Measurements from ENCODE around the gene MAGI3. TPM values are rescaled to one million over a fixed set of nuclear protein-coding genes. Genes with fewer than 3 reads are reported as not detected.

MAGI3 gene
- polyA plus RNA-seq, 2 of the 4 experiments (the other 2 are of a cell fraction) = 3.8 to 7.9 TPM

DNA sequence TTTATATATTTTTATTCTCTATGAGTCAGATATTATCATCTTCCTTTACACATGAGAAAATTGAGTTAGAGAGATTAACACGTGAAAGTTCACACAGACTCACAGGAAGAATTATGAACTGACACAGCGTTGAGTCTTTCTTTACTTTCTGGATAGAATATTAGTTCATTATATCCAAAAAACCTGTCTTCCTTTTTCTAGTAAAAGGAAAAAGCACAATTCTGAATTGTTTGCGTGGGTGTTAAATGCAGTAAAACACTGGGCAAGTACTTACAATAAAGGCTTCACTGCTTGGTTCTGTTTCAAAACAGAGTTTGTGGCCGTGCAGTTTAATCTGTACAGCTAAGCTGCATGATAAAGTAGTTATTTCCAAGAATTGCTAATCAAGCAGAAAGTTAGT lies 10.8 kb downstream of the MAGI3 start:
- DNase-seq (ENCODE audit: low read depth in 1 of 2, low spot score in 1 of 2) (no peak), FAIRE-seq (no peak), ATAC-seq (no peak)
- 88% methylated on average over 4 of the region's 4 CpGs for WGBS (ENCODE audit: missing lambda C conversion rate)
- Histone ChIP-seq H3K9me3 (no peaks in the 10 kb centered on the region), H3K4me3 (no peak overlapping the region), H3K4me1 (peaks cover 32% of the 10 kb centered on the region; the same call in 2 of the 3 replicates), H3K27ac (no peak overlapping the region), H3K4me2 (no peak overlapping the region)
- no peak for TF ChIP-seq CEBPB (IDR thresholded peaks at IDR 0.05)
- ChIA-PET POLR2A (no interaction called here), CTCF (interaction anchor here (2.3 kb wide), 1 partner anchor 9 kb away, joined by 8 read pairs; no protein-coding TSS in a partner anchor)

DNA sequence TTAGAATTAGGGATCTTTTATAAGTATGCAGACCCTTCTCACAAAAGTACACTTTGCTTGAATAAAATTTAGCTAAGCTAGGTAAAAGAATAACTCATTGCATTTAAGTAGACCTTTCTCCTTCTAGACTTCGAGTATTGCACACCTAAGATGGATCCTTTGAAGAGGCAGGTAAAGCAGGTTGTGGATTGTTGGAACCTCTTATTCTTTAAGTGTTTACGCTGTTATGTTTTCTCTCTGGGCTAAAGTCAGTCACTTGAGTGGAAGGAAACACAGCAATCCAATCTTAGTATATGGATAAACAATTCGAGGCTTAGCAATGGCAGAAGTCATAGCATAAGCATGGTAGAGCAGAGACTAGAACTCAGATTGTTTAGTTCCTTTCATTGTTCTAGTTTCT lies 11.4 kb downstream of the MAGI3 start:
- POLR2A ChIA-PET = no interaction called here
- DNase-seq (ENCODE audit: low read depth in 1 of 2, low spot score in 1 of 2) (no peak), ATAC-seq (no peak), FAIRE-seq (no peak)
- WGBS (ENCODE audit: missing lambda C conversion rate) = 81% methylated on average over 3 of the region's 3 CpGs
- CTCF ChIA-PET = interaction anchor here (2.3 kb wide), 1 partner anchor 10 kb away, joined by 8 read pairs; no protein-coding TSS in a partner anchor
- Histone ChIP-seq H3K4me1 (peaks cover 27% of the 10 kb centered on the region; the same call in 2 of the 3 replicates), H3K4me3 (no peak overlapping the region), H3K9me3 (no peaks in the 10 kb centered on the region), H3K4me2 (no peak overlapping the region), H3K27ac (no peak overlapping the region)
- TF ChIP-seq EHMT2 (IDR thresholded peaks at IDR 0.05; ENCODE audit: low read depth) = no peak
- no peak for TF ChIP-seq NR3C1 (IDR thresholded peaks at IDR 0.05)
- TF ChIP-seq GATA3 (IDR thresholded peaks at IDR 0.05; ENCODE audit: borderline replicate concordance) = no peak
- TF ChIP-seq RCOR1 (IDR thresholded peaks at IDR 0.05; ENCODE audit: low read depth, low read length) = no peak
- TF ChIP-seq, protein P1, sequence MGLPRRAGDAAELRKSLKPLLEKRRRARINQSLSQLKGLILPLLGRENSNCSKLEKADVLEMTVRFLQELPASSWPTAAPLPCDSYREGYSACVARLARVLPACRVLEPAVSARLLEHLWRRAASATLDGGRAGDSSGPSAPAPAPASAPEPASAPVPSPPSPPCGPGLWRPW (IDR thresholded peaks at IDR 0.05) = no peak

DNA sequence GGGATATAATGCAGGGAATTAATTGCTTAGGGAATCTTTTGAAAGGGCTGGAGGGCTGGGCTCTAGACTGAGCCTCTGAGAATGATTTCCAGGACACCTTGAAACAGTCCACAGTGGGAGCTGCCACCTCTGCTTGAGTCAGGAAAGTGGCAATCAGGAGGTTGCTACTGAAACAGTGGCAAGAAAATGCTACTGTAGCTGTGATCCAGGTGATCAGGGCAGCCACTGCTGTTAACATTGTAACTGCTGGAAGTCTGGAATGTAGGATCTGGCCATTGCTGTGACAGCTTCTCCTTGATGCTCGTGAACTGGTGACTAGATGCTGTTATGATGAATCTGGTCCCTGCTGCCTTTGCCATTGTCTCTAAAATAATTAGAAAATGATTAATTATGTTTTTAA lies 12.8 kb downstream of the MAGI3 start:
- H3K27ac ChIP-seq = no peak overlapping the region
- ChIA-PET CTCF (no interaction called here), POLR2A (no interaction called here)
- ATAC-seq (no peak), FAIRE-seq (no peak), DNase-seq (ENCODE audit: low read depth in 1 of 2, low spot score in 1 of 2) (no peak)
- no peak overlapping the region for H3K4me3 ChIP-seq
- TF ChIP-seq MAFK (IDR thresholded peaks at IDR 0.05; ENCODE audit: partially characterized antibody) (no peak), HOXB5 (CRISPR knock-in tag; IDR thresholded peaks at IDR 0.05) (no peak), CHD2 (IDR thresholded peaks at IDR 0.05; ENCODE audit: low read length, partially characterized antibody) (no peak), MAZ (IDR thresholded peaks at IDR 0.05; ENCODE audit: borderline replicate concordance, low read depth, low read length) (no peak), ZFP36 (IDR thresholded peaks at IDR 0.05; ENCODE audit: borderline replicate concordance, partially characterized antibody) (no peak), ESRRA (IDR thresholded peaks at IDR 0.05; ENCODE audit: borderline replicate concordance, low read length) (no peak), GATA3 (IDR thresholded peaks at IDR 0.05; ENCODE audit: borderline replicate concordance) (no peak), CBX8 (IDR thresholded peaks at IDR 0.05) (no peak), HOXA7 (CRISPR knock-in tag; IDR thresholded peaks at IDR 0.05) (no peak), CHD4 (IDR thresholded peaks at IDR 0.05; ENCODE audit: borderline replicate concordance) (no peak), POLR2A (IDR thresholded peaks at IDR 0.05; ENCODE audit: low read length) (no peak)
- TF ChIP-seq, protein P2, sequence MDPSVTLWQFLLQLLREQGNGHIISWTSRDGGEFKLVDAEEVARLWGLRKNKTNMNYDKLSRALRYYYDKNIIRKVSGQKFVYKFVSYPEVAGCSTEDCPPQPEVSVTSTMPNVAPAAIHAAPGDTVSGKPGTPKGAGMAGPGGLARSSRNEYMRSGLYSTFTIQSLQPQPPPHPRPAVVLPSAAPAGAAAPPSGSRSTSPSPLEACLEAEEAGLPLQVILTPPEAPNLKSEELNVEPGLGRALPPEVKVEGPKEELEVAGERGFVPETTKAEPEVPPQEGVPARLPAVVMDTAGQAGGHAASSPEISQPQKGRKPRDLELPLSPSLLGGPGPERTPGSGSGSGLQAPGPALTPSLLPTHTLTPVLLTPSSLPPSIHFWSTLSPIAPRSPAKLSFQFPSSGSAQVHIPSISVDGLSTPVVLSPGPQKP (IDR thresholded peaks at IDR 0.05; ENCODE audit: low read depth, low read length) = no peak
- TF ChIP-seq, protein P3, sequence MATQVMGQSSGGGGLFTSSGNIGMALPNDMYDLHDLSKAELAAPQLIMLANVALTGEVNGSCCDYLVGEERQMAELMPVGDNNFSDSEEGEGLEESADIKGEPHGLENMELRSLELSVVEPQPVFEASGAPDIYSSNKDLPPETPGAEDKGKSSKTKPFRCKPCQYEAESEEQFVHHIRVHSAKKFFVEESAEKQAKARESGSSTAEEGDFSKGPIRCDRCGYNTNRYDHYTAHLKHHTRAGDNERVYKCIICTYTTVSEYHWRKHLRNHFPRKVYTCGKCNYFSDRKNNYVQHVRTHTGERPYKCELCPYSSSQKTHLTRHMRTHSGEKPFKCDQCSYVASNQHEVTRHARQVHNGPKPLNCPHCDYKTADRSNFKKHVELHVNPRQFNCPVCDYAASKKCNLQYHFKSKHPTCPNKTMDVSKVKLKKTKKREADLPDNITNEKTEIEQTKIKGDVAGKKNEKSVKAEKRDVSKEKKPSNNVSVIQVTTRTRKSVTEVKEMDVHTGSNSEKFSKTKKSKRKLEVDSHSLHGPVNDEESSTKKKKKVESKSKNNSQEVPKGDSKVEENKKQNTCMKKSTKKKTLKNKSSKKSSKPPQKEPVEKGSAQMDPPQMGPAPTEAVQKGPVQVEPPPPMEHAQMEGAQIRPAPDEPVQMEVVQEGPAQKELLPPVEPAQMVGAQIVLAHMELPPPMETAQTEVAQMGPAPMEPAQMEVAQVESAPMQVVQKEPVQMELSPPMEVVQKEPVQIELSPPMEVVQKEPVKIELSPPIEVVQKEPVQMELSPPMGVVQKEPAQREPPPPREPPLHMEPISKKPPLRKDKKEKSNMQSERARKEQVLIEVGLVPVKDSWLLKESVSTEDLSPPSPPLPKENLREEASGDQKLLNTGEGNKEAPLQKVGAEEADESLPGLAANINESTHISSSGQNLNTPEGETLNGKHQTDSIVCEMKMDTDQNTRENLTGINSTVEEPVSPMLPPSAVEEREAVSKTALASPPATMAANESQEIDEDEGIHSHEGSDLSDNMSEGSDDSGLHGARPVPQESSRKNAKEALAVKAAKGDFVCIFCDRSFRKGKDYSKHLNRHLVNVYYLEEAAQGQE (IDR thresholded peaks at IDR 0.05) = no peak
- peaks cover 17% of the 10 kb centered on the region; the same call in 2 of the 3 replicates for H3K4me1 ChIP-seq
- H3K4me2 ChIP-seq = no peak overlapping the region
- WGBS (ENCODE audit: missing lambda C conversion rate) = 94% methylated on average over 1 of the region's 1 CpG
- H3K9me3 ChIP-seq = no peaks in the 10 kb centered on the region

Measured in A549 (cell line).